Stimulated activated CD4-positive, alpha-beta T cell treated with anti-CD3 and anti-CD28 coated beads, Interleukin-4, amount 100 ng/mL, for 24 hours (primary cell): ENCODE results near the gene TMEM14A.
"Not testable (repeated sequence)": the region's sequence is repeated elsewhere in the genome, so short reads cannot be mapped to it uniquely, and the experiment has no call there.

ENCODE experiments used
- DNase-seq: peaks from one replicate; pipeline ENCODE4 v3.0.0-alpha.2; 2020

The TMEM14A gene

DNA sequence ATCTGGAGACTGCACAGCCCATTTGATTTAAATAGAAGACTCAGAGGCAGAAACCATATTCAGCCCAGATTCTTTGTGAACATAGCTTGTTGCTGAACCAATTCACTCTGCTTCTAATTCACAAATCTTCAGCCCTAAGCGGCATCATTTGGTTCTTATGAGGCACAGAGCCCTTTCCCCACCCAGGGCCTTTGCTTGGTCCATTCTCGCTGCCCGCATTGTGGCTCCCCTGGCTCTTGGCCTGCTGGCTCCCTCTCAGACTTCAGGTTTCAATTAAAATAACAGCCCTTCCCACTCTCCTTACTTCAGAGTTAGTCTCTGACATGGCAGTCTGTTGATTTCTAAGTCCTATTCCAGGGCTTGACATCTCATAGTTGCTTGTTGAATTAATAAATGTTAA is 9.4 kb upstream of the TMEM14A start:
- no peak for DNase-seq

DNA sequence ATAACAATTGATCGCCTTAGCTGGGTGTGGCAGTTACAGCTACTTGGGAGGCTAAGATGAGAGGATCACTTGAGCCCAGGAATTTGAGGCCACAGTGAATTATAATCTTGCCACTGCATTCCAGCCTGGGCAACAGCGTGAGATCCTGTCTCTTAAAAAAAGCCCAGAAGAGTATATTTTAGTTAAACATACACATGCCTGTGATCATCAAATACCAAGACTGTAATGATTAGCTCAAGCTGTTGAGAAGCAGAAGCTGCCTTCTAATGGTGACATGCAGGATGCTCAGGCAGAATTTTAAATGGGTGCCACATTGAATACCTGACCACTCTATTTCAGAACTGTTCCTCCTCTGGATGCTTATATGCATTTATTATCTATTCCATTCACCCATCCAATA is 8.9 kb upstream of the TMEM14A start:
- no peak for DNase-seq

DNA sequence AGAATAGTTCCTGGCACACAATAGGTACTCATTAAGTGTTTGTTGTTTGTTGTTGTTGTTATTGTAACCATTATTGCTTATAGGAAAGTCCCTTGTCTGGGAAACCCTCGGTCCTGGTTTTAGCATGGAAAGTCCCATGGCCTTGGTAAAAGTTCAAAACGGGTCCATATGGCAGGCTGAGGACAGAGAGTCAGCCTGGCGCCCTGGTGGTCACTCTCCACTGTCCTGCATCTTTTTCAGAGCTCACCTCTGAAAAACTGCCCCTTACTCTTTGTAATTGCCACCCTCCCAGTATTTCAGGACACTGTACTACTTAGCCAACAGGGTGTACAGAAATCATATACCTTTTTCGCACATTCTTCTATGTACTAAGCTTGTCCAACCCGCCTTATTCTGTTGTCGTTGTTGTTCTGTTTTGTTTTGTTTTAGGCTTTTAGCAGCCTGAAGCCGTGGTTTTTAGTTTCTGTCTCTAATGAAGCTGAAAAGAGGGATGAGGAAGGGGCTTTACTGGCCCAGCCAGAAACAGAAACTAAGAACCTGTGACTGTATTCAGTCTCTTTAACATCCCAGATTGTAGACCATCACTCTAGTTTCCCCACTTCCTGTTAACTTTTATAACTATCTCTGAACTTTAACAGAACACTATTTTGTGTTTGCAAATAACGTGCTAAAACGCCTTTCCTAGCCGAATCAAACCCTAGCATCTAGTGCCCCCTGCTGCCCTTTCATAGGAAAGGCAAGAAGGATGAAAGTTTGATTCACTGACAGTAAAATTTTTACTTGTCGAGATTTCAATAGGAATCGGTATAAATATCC is 7.6 kb upstream of the TMEM14A start:
- DNase-seq = peak; percentile 65

DNA sequence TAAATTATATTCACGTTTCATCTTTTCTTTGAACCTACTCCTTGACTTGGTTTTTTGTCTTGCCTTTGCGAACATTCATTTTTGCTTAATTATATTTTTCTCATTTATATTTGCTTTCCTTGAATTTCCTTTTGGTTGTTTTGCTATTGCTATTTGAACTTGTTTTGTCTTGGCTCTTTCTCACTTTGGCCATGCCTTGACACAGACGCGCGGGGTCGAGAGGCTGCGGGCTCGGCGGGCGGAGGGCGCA is 7.1 kb upstream of the TMEM14A start:
- no peak for DNase-seq

DNA sequence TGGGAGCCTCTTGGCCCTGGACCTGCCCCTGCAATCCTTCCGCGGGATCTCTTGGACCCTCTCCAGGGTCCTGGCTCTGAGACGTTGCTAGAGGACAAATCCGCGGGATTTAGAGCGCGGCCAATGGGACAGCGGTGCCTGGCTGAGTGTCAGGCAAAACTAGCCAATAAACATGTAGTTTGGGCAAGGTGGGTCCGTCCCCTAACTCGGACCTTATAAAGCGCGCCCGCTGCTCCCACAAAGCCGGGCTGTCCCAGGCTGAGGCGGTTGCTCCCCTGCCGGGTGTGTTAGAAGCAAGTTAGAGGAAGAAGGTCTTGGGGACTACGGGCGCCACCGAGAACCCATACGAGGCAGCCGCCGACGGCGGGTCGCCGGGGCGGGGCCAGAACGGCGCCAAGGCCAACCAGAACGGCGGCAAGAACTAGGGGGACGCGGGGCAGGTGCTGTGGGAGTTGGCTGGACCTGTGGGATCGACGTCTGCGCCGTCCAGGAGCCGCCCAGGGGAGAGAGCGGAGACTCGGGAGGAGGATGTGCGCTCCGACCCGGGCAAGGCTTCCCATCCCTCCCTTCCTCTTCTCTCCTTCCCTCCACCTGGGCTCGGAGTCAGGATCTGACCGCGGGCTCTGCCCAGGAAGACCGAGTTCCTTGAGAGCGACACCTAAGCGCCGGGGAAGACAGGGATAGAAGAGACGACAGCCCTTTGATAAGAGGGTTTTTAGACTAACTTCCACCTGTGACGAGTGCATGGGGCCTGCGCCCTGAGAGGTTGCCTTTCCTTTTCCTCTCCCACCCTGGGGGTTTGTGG is 6.5 kb upstream of the TMEM14A start:
- peak; percentile 71 for DNase-seq

DNA sequence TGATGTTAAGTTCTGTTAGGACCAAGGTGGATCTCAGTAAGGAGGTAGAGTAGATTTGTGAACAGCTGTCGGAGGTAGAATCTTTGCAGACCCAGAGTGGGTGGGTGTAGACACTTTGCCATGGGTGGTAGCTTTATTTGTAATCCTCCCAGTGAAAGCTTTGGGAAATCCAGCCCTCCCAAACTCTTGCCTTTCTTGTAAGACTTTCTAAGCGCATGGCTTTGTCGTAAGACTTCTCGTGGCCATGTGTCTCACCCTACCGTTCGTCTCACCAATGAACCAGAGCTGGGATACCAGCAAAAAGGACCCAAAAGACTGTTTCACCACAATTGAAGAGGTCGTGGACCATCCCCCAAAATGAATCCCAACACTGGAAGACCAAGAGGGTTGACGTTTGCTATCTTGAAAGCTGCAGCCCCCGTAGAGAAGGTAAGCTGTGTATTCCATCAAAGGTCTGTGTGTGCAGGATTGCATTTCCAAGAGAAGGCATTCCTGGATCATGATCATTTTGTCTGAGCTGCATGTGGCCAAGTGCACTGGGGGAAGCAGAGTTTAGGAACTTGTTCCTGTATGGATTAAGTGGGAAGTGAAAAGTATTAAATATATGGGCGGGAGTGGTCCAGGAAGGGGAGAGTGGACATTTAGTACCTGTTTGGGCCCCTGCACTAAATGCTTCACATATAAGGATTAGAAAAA is 5.8 kb upstream of the TMEM14A start:
- no peak for DNase-seq

DNA sequence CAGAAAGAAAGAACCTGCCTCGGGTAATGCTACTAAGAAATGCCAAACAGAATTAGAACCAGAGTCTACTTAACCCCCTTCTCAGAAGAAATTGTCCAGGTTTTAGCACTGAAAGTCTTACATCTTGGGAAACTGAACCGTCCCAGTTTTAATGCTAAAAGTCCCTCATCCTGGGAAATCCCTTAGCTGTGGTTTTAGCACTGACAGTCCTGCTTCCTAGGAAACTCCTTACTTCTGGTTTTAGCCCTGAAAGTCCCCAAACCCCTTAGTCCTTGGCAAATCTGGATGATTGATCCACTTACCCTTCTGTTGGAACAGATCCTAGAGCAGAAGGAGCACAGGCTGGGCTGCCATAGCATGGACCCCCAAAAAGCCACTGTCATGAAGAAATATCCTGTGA is 4.8 kb upstream of the TMEM14A start:
- no peak for DNase-seq

DNA sequence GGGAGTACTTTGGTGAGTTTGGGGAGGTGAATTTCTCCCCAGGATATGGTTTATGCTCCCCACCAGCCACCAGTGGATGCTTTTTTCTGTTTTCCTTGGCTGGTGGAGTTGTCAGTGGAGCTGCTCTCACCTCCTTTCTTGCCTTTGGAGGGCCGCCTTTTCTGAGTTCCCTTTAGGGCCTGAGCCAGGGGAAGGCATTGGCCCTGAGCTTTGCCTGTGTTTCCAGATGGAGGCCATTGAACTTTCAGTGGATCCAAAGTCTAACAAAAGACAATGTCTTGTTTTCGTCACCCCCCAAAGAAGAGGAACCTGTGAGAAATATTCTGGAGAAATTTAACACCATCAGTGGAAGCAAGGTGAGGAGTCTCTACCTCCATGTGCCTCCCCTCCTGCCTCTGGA is 4.4 kb upstream of the TMEM14A start:
- DNase-seq = no peak

DNA sequence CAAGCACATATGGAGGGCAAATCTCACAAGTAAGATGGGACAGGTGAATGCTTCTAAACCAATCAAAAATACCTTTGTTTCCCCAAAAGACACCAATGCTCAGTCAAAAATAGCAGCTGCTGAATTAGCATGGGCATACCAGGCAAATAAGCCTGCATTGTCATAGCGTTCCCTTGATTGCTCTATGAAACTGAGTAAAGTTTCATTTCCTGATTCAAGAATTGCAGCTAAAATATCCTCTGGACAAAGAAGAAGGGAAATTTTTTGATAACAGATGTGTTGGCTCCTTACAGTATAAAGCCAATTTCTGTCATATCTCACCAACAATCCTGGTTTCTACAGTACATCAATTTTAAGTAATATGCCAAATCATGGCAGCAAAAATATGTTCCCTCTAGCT is 3.3 kb upstream of the TMEM14A start:
- no peak for DNase-seq

DNA sequence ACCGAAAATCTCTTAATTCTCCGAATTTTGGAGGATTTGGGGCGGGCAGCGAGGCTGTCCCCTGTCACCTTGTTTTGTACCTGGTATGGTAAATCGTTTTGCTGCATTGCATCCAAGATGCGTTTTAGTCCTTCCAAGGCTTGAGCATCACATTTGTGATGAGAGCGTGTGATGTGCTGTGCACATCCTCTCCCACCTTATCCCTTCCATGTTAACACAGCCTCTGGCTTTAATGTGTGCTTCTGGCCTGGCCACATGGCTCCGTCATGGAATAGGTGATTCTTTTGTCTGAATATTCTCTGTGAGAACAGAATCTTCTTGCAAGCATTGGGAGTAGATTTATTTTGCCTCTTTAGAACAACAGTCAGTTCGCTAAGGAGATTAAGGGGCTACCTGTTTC is 763 bp downstream of the TMEM14A start:
- no peak for DNase-seq

DNA sequence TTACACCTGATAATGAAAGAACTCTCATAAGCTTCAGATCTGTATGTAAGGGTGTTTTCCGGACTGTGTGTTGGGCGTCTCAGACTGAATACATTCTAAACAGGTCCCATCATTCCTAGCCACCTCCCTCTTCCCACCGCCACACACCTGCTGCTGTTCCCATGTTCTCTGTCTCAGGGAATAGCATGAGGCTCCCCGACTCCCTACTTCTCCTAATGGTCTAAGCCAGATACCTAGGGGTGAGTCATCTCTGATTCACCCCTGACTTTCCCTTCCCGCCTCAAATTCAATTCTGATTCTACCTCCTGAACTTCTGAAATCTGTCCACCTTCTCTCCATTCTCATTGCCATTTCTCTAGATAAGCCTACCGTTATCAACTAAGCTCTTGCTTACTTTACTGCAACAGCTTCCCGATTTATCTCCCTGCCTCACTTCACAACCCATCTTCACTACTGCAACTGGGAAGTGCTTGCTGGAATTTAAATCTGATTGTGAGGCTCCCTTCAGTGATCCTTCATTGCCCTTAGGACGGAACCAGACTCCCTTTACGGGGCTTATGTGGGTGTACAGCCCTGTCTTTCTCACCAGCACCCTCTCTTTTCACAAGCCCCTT is 1.6 kb downstream of the TMEM14A start:
- DNase-seq = no peak

DNA sequence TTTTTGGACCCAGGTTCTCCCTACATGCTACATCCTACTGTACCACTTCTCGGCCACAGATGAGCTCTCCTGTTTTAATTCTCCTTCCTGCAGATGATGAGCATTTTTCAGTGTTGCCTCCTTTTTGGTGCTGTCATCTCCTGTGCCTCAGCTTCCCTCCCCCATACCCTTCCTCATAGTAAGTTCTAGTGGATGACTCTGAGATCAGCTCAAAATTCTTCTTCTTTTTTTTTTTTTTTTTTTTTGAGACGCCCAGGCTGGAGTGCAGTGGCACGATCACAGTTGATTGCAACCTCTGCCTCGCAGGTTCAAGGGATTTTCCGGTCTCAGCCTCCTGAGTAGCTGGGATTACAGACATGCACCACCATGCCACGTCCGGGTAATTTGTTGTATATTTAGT is 3.8 kb downstream of the TMEM14A start:
- no peak for DNase-seq

DNA sequence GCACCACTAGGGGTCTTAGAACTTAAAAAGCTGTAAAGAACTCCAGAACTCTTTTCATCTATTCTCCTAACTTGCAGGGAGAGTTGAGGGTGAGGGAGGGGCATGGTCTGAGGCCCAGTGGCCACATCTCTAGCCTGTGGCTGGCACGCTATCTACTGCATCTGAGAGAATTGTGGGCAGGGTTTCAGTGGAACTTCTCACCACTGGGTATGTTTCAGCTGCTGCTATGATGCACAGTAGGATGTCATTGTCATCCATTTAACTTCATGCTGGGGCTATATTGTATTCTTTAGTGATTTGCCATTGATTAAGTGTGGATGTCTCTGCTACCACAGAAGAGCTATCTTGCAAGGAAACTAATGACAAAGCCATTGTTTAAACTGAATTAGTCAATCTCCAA is 4.5 kb downstream of the TMEM14A start:
- DNase-seq = no peak

DNA sequence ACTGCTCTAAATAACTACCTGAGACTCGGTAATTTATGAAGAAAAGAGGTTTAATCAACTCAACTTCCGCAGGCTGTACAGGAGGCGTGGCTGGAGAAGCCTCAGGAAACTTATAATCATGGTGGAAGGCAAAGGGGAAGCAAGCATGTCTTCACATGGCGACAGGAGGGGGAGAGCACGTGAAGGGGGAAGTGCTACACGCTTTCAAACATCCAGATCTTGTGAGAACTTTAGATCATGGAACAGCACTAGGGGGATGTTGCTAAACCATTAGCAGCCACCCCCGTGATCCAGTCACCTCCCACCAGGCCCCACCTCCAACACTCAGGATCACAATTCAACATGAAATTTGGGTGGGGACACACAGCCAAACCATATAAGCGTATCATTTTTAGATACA is 5.7 kb downstream of the TMEM14A start:
- not testable (repeated sequence) for DNase-seq

DNA sequence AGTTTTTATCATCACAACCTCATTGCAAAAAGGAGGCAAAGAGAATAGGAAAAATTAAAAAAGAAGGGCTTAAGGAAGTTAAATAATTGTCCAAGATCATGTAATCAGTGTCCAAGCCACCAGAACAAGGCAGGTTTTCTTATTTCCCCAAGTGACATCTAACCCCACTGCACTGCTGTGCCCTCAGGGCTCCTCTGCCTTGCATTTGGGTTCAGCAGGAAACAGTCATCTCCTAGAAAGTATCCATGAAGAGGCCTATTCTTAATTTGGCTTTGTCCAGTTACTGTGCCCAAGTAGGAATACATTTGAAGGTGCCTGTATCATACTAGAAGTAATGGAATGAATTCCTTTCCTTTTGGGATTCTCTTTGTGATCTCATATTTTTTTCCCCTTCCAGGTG is 10.5 kb downstream of the TMEM14A start:
- no peak for DNase-seq

DNA sequence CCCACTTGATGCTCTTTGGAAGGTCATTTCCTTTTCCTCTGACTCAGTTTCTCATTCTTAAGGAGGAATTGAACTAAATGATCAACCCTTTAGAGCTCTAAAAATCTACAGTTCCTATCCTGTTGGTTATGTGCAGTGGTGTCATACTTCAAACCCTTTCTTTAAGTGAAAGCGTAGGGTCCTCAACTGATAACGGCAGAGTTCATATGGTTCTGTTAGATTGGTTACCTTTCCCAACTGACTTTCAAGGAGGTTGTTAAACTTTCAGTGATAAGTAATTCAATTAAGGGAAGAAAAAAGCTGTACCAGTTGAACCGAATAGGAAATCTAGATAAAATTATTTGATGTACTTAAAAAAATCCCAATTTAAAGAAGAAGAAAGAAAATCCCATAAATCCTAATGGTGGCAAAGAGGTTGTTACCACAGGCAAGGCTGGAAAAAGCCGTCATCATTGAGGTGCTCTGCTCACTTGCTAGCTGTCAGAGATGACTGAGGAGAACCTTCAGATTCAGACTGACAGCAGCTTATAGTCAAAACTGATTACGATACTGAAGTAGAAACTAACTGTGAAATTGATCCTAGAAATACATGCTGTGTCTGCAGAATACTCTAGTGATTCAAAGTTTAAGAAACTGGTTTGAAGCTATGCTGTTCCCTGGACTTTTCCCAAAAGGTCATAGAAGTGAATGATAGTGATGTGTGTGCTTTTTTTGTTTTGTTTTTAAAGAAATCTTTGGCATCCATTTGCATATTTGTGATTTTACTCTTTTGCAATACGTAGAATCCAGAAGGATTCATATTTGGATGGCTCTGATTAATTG is 16.2 kb downstream of the TMEM14A start:
- DNase-seq = no peak

DNA sequence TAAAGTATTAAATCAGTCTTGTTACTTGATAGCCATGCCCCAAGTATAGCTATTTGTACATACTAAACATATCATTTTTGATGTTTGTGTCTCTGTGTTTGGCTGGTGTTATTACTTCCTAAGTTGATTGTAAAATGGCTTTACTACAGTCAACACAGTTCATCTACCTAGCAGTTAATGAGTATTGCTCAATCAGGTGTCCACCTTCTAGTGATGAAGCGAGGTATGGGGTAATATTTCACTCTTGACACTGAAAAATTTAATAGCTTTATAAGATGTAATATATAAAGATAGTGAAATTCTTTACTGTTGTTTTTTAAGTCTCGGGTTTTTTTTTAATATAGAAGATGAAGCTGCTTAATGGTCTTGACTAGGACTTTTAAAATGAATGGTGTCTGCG is 18.9 kb downstream of the TMEM14A start:
- no peak for DNase-seq

DNA sequence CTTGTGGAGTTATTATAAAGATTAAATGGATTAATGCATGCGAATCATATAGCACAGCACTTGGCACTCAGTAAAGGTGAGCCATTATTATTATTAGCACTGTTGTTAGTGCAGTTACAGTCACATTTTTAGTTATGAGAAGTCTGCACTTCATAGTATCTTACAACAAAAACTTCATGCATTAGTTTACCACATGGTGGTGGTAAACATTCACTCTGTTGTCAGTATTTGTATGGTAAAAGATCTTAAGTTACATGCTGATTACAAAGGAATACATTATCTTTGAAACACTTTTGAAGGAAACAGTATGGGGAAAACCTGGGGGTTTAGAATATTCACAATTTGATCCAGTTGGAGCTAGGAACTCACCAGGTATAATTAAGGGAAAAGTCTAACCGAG is 20.8 kb downstream of the TMEM14A start:
- no peak for DNase-seq

DNA sequence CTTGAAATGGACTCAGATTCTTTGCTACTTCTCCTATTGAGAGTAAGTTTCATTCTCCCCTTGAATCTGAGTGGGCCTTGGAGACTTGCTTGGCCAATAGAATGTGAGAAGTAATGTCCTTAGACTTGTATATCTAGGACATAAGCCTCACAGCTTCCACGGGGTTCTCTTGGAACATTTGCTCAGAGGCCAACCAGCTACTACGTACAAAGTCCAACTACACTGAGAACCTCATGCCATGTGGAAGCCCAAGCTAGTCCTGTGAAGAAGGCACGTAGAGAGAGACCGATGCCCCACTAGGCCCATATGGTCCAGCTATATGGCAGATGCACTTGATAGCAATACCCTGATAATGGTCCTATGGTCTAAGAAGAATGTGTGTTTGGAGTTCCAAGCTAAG is 22.9 kb downstream of the TMEM14A start:
- DNase-seq = no peak

DNA sequence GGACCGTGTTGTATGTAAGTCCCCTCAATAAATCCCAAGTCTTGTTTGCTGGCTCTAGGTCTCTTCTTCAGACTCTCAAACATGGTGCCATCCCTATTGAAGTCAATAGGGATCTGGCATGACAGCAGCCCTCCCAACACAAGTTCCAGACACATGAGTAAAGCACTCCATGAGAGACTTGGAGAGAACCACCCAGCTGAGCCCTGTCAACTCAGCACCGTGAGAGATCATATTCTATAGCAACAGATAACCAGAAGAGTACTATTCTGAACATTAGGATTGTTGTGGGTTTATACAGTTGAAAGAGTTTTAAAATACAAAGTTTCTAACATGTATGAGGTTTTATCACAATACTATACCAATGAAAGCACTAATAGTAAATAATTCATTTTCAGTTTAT is 23.5 kb downstream of the TMEM14A start:
- no peak for DNase-seq

DNA sequence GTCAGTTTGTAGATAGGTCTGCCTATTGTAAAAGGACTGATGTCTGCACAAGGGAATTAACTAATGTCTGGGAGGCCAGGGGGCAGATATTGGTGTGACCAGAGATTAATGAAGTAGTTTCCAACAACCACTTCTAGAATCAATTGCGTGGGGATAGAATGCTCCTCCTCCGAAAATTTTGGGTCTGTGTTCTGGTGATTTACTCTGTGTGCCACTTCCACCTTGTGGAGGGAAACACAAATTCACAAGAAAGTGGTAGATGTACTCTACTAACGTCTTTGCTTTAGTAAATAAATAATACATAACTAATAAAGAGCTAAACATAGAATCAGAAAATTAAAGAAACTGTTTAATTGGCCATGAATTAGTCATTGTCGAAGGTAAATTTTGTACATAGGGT is 25.5 kb downstream of the TMEM14A start:
- no peak for DNase-seq

DNA sequence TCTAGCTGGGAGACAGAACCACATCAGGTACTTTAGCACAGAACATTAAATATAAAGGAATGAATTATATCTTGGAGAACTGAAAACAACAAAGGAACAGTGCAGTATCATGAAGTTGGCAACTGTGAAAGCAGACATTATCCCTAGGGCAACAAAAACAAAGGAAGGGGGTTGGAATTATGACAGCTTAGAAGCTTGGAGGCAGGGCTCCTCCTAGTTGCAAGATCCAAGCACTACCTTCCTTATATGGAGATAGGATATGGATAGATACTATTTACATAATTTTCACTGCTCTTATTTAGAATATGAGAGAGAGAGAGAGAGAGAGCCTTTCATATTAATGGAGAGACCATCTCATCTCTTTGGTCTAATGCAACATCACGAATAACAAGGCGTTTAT is 27.0 kb downstream of the TMEM14A start:
- DNase-seq = no peak

DNA sequence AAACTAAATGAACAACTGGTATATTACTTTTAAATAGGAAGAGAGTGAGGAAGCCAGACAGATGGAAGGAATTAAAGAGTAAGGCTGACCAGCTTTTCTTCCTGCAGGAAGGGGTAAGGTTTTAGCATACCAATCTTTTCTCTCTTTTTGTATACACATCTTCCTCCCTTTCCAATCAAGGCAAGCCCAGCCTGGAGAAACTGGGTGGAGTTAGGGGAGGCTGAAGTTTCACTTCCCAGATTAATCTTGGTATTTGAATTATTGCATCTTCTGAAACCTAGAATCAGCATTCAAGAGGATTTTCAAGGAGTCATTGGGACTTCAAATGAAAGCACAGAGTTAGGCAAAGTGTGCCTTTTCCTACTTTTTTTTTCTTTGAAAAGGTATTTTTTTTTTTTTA is 33.1 kb downstream of the TMEM14A start:
- DNase-seq = no peak
